HG03457 (cell line): ENCODE data around the gene PAX7.

Source experiments
- ATAC-seq: cut with Tn5 transposase; IDR thresholded peaks from one replicate; pipeline ENCODE4 v1.9.1; 2021; ENCODE audit warnings: moderate number of reproducible peaks; ENCODE audit not compliant: unreplicated experiment

The PAX7 gene

DNA sequence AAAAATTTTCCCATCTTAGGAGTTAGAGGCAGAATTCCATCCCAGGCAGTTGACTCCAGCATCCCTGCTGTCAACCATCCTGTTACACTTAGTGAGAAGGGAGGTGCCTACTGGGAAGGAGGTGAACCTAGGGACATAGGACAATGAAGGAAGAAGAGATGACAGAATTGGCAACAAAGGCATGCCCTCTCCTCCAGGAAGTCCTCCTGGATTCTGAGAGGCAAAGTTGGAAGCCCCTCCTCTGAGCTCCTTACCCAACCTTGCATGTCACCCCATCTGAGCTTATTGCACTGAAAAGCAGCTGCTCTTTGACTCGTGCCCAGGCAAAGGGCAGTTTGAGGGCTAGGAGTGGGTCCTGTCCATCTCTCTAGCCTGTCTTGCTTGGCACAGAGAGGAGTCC lies 66.9 kb downstream of the PAX7 start:
- ATAC-seq: no peak

DNA sequence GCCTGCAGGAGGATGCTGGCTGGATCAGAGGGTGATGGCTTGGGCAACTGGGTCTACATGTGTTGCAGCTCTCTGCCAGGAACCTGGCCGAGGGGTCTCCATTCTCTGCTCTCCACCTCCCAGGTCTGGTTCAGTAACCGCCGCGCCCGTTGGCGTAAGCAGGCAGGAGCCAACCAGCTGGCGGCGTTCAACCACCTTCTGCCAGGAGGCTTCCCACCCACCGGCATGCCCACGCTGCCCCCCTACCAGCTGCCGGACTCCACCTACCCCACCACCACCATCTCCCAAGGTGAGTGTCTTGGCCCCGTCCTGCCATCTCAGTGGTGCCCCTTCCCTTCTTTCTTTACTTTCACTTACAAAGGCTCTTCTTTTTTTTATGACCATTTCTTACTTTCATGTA lies 69.9 kb downstream of the PAX7 start:
- ATAC-seq: no peak

DNA sequence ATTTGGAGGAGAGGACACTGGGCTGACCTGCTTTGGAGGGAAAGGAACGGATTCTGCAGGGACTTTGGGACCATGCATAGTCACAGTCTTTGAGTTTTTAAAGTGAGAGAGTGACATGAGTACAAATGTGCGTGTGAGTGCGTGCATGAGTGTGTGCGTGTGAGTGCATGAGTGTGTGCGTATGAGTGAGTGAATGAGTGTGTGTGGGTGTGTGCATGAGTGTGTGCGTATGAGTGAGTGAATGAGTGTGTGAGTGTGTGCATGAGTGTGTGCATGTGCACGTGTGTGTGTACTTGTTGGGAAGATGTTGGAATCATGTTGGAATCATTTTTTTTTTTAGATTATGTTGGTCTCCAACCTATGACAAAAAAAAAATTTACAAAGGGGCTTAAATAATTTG lies 70.5 kb downstream of the PAX7 start:
- ATAC-seq: no peak

DNA sequence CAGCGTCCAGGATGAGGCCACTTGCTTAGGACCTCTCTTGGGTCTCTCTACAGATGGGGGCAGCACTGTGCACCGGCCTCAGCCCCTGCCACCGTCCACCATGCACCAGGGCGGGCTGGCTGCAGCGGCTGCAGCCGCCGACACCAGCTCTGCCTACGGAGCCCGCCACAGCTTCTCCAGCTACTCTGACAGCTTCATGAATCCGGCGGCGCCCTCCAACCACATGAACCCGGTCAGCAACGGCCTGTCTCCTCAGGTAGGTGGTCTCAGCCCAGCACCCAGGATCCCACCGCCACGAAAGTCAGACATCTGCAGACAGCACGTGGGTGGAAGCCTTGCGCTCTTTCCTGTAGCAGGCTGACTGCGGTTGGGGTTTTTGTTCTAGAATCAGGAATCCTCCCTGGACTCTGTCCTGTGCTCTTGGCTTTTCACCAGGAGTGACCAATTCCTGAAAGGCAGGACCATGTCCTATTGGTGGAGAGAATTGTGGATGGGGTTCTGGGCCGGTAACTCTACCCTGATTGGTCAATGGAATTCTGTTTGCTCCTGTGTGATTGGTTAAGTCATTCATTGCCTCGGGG lies 72.5 kb downstream of the PAX7 start:
- no peak for ATAC-seq

DNA sequence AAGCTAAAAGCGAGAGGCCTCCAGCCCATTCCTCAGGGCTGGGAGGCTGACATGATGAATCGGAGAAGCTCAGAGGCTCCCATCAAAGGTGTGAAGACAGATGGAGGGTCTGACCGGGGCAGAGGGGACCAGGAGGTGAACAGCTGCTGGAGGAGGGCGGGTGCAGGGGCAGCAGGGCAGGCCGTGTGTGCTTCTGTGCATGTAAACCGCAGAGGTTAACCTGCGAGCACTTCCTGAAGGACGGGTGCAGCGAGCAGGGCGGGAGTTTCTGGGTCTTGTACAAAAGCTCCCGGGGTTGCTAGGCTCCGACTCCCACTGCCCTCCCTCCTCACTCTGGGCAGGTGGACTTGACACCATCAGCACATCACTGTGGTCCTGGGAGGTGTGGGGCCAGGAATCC lies 75.2 kb downstream of the PAX7 start:
- ATAC-seq: no peak

DNA sequence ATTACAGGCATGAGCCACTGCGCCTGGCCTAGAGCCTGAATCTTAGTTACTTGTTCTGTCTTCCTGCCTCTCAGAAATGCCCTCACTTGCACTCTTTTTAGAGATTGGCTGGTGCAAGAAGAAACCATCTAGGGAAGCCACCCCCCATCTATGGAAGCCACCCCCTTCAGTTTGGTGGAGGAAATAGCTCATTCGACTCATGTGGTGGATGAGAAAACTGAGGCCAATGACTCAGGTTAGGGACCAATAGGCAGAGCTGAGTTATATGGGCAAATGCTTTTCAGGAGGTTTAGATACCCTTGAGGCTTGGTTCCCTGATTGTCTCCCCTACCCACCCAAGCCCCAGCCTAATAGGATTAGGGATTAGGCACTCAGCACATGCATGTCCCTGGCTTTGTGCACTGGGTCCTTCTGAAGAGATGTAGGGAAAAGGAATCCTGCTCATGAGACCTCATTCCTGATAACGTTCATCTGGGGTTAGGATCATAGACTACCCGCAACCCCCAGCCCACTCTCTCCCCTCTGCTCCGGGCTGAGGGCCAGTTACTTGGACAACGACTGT lies 77.1 kb downstream of the PAX7 start:
- ATAC-seq: no peak

DNA sequence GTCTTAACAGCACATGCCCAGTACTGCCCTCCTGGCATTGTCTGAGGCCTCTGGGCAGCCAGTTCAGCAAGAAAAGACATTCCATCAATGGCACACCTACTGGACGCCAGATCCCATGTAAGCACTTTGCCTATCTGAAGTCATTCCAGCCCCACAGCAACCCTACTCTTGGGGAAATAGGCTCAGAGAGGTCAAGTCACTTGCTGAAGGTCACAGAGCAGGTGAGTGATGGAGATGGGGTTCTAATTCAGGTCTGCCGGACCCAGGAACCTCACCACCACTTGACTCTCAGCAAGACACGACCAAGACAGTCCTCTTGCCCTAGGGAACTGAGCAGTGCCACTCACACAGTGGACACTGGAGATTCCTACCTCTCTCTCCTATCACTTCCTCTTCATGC lies 79.4 kb downstream of the PAX7 start:
- ATAC-seq: no peak

DNA sequence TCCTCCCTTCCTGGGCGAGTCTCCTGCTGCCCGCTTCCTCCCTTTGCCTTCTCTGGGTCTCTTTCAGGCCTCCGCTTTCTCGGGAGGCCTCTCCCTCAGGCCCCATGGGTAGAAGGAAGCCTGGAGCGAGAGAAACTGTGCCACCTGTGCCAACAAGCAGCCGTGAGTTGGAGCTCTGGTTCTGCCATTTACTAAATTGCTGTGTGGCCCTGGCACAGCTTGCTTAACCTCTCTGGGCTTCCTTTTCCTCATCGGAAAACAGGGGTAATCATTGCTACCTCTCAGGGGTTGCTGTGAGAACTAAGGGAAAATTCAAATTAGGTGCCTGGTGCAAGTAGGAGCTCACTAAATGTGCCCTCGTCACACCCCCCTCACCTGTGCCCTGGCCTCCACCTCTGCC lies 80.4 kb downstream of the PAX7 start:
- ATAC-seq: no peak

DNA sequence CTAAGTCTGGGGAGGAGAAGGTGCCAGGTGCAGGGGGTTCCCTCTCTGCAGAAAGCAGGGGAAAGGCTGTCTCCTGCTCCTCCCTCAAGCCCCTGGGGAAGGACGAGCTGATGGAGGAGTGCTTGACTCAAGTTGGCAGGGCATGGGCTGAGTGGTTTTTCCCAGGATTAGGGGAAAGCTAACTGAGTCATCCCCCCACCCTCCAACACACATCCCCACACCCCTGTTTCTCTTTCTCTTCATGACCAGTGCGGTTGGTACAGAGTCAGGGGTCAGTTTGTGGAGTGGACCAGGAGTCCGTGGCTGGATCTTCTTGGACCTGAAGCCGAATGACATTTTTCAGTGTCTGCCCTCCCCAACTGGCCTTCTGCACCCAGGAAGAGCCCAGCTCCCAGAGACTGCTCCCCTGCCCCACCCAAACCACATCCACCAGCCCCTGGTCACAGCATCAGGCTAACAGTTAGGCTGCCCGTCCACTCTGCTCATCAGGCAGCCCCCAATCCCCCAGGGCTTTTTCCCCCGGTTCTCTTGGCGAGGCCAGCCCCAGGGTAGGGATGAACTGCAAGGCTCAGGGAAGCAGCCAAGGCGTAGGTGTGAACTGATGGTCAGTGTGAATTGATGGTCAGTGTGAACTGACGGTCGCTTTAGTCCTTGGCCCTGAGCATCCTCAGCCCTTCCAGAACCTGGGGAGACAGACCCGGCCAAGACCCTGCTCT lies 81.0 kb downstream of the PAX7 start:
- no peak for ATAC-seq

DNA sequence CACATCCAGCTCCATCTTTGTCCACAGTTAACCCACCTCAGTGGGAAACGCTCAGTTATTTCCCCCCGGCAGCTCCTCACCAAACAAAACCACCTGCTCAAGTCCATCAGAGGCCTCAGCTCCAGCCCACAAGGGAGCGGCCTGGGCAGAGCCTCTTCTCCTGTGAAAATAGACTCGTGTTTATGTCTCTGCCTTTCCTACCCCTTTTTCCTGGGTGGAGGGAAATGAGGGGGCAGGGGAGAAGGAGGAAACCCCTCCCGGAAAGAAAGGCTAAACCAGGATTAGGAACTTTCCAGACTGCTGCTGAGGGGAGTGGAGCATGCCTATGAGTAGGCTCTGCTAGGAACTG lies 81.6 kb downstream of the PAX7 start:
- ATAC-seq: no peak

DNA sequence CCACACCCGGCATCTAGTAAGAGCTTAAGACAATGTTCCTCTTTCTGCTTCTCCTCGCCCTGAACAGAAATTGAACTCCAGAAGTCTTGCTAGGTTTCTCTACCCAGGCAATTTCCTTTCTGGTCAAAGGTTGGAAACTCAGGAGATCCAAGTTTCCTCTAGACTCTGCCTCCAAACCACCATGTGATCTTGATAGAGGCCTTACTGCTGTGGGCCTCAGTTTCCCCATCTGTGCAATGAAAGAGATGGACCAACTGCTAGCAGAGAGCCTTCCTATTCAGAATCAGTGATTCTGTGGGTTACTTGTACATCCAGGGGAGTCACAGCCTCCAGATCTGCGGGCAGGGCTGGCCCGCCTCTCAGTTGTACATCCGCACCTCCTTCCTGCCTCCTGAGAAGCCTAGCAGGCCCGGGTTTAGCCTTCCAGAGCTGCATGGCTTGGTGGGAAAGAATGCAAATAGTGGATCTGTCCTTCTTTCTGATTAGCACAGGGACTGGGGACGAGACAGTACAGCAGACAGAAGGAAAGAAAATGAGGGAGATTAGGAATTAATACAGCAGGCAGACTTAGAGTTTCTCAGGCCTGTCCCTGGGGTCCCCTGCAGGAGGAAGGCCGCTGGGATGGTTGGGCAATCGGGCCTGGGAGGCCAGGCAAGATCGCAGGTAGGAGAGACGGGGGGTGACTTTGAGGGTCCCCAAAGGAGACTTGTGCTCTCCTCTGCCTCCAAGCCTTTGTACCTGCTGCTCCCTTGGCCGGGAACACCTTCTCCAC lies 83.9 kb downstream of the PAX7 start:
- ATAC-seq: no peak

DNA sequence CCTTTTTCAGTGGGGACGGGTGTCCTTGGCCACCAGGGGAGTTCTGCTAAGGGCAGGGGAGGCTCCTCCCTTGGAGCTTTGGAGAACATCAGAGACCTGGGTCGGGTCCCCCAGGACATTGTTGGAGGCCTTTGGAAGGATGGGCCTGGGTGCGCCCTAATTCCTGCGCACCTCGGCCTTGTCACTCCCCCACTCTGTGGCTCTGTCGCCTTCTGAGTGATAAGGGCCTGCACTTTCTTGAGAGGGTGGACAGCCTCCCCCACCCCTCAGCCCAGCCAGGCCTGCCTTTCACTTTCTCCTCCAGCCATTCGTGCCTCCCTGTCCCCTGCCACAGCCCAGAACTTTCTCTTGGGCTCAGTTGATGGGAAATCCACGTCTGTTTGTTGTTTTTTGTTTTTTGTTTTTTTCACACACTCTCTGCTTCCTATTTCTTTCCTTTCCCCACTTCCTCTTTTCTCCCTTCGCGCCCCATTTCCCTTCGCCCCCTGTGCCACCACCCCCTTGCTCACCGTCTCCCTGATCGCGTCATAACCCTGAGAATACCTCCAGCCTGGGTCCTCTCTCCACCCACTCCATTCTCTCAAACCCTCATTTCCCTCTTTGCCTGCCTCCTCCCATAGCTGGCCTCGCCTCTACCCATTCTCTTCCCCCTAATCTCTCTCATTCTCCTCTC lies 85.6 kb downstream of the PAX7 start:
- no peak for ATAC-seq

DNA sequence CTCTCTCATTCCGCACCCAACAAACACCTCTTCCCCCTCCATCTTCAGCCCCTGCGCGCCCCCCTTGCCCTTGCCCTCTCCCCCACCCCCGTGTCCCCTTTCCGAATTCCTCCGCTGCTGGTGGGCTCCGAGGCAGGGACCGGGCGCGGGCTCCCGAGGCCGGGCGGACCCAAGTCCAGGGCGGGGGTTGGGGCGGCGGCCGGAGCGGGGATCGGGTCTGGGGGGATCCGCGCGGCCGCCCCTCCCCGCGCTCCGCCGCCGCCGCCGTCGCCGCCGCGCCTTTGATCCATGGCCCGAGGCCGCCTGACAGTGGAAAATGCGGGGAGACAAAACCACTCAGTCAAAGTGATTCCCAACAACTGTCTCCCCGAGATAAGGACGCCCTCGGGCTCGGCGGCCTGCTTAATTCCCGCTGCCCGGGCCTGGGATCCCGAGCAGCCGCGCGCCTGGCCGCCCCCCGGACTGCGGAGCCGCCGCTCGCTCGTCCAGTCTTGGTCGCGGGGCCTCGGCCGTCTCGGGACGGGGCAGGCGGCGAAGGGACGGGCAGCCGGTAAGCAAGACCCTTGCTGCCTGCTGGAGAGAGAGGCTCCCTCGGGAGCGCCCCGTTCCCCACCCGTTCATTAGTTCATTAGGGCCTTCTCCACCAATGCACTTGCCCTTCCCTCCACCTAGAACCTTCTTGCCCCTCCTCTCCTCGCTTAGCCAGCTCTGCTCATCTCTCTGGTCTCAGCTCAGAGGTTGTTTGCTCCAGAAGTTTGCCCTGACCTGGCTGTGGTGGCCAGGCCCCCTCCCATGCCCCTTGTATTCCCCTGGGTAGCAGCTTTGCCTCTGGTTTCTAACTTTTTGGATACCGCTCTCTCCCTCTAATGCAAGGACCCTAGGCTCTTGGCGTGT lies 86.4 kb downstream of the PAX7 start:
- ATAC-seq: no peak

DNA sequence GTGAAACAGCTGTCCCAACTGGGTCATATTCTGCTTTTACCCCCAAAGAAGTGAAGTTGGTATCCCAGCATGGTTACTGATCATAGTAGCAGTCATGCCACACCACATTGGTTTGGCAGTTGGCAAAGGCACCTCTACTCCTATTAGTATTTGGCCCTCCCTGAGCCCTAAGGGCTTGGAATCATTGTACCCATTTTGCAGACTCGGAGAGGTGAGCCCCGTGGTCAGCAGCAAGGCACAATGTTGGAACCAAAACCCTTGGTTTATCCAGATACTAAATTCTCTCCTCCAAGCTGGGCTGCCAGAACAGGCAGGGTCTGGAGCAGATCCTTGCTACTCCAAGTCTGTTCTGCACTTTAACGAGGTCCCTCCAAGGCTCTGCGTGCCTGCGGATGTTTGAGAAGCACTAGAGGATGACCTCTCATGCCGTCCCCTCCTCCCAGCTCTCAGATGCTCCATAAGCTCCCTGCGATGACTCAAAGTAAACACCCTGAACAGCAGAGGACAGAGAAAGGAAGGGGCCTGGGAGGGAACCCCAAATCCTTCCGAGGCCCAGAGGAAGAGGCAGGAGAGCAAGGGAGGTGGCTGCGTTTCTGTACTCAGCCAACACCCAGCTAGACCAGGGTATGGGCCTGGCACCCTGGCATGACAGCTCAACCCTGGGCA lies 89.3 kb downstream of the PAX7 start:
- ATAC-seq: no peak

DNA sequence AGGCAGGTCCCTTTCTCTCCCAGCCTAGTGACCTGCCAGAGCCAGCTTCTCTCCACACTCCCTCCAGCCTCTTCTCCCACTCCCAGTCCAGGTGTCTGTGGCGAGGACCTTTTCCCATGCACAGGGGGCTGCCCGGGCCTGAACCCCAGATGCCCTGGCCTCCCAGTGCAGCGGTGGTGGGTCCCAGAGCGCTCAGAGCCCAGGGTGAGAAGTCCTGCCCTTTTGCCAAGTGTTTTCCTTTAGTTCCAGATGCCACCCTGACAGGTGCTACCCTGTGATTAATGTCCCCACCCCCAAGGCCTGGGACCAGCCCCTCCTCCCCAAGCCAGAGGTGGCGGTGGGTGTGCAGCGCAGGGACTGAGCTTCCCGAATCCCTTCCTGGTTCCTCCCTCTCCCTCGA lies 90.4 kb downstream of the PAX7 start:
- ATAC-seq: no peak

DNA sequence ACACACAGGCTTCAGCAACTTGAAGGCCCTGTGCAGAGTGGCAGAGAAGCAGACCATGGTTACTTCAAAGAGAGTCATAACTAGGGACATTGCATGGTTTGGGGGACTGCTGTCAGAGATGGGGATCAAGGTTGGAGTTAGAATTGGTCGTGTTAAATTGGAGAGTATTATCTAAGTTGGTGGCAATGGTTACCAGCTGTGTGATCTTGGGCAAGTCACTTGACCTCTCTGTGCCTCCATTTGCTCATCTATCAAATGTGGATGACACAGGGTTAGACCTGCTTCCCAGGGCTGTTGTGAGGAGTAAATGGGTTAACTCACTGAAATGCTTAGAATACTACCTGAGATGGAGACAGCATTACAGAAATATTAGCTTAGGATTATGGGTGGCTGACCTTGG lies 91.1 kb downstream of the PAX7 start:
- no peak for ATAC-seq

DNA sequence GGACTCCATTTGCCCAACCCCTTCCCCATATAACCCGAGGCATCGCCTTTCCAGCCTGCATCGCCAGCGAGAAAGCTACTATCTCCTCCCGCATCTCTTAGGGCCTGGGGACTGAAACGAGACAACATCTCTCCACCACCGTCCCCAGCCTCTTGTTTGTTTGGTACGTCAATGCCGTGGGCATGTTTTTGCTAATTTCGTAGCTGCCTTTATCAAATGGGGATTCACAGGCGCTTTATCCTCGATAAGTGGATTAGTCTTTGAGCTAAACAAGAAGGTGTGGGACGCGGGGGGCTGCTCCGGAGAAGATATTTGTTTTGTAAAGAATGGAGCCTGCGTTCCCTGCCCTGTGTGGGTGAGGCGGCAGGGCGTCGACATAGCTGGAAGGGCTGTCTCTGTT lies 91.6 kb downstream of the PAX7 start:
- no peak for ATAC-seq

DNA sequence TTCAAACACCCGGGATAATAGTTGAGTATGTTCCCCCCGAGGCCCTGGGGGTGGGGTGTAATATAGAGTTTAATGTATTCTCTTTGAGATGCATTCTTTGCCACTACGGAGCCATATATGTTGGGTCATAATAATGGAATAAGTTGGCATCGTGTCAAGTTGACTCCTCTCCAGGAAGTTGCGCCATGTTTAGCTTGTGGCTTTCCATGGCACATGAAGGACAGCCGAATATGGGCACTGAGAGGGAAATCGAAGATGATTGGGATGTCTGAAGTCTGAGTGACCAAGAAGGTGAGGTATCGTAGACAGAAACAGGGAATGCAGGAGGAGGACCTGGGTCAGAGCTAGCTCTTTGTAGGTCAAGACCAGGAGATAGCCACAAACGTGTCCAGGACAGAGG lies 92.6 kb downstream of the PAX7 start:
- no peak for ATAC-seq

DNA sequence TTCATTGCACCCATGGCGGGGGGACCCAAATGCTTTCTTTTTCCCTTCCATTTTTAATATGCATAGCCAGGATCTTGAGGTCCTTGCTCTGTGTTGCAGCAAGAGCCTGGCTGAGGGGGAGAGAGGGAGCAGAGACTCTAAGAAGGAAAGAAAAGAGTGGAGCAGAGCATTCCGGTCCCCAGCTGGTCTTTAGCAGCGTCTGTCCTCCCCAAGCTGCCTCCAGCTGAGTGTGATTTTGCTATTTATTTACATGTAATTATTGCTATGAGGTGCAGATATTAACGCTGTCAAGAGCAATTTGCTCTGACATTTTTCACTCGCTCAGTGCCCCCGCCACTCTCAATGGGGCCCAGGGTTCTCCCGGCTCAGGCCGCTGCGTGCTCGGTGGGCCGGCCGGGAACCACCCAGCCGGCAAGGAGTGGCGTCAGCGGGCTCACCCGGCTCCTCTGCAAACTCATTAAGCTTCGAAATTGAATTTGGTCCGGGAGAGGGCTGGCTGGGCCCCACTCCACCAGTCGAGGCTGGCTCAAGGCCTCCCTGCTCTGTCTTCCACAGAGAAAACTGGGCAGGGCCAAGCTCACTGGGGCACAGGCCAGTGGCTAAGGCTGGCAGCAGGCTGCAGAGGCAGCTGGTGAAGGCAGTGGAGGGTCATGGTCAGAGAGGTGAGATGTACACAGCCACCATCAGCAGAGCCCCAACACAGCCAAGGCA lies 93.2 kb downstream of the PAX7 start:
- no peak for ATAC-seq
